K562 (cell line): Measurements from ENCODE around the gene CDCA4. TPM values are rescaled to one million over a fixed set of nuclear protein-coding genes. Genes with fewer than 3 reads are reported as not detected.
A peak's percentile ranks its signal among the peaks of the same experiment; 100 is the strongest.

Experiments
- ATAC-seq: fragments of 200-7000 bp; cut with Tn5 transposase; 3 replicates; pipeline ENCODE4 v1.9.1; 2020; ENCODE audit warnings: moderate library complexity
- BruUV-seq: library from RNA; stranded (reverse); fragments of 400-500 nt; replicated peaks from 2 replicates; lab custom pipeline; 2021; lab: Mats Ljungman, UMichigan
- CTCF ChIA-PET: fragments of 300-600 bp; formaldehyde crosslinking; extraction: SDS; loops from one replicate; lab custom pipeline; 2021; ENCODE audit warnings: low intra/inter-chr PET ratio; lab: Yijun Ruan, JAX
- POLR2A ChIA-PET: fragments of 300-600, 350-650 bp; sonication (Branson Sonifier 250); formaldehyde crosslinking; extraction: SDS; loops from one replicate; lab custom pipeline; 2021; ENCODE audit warnings: antibody characterized with exemption, inconsistent platforms; lab: Yijun Ruan, JAX
- DNase-seq, 4 experiments: peaks; one replicate each; pipeline versions ENCODE4 v3.0.0 to v3.0.0-alpha.2; 2011 to 2018; ENCODE audit warnings: low spot score in 3 of 4, mixed read lengths in 3 of 4; ENCODE audit errors: extremely low read depth in 1 of 4
- FAIRE-seq: peaks from 2 replicates; lab custom pipeline; 2011; peaks lifted over from hg19 to GRCh38; lab: Jason Lieb, UNC
- H2AFZ ChIP-seq: 2 replicates; pipeline ENCODE4 v1.6.0; 2011; ENCODE audit warnings: low read depth, low read length, control low read depth, inconsistent platforms
- H3K27ac ChIP-seq: fragments of 200-600 bp; 3 replicates; pipeline ENCODE4 v1.8.0; 2011; ENCODE audit warnings: low read depth, mild to moderate bottlenecking, control low read depth, inconsistent platforms, low read length, moderate library complexity, mixed read lengths; ENCODE audit errors: extremely low read depth
- H3K27me3 ChIP-seq, 2 experiments: fragments of 300-600 bp in 1 of 2; 2 replicates in 1 of 2; 3 replicates in 1 of 2; pipeline versions ENCODE4 v1.6.0 to v1.8.0; 2011; ENCODE audit warnings: inconsistent platforms in 2 of 2, low read length in 2 of 2, mild to moderate bottlenecking in 1 of 2, mixed read lengths in 1 of 2, moderate library complexity in 1 of 2; ENCODE audit not compliant: control insufficient read depth in 2 of 2, insufficient read depth in 2 of 2
- H3K36me3 ChIP-seq: fragments of 300-600 bp; 3 replicates; pipeline ENCODE4 v1.8.0; 2011; ENCODE audit warnings: mild to moderate bottlenecking, low read length, inconsistent platforms; ENCODE audit not compliant: control insufficient read depth, insufficient read depth
- H3K4me1 ChIP-seq, 2 experiments: fragments of 200-600 bp in 1 of 2; replicated peaks in 1 of 2; 2 replicates in 1 of 2; 3 replicates in 1 of 2; pipeline versions ENCODE4 v1.5.1 to v1.8.0; 2011; ENCODE audit warnings: inconsistent platforms in 2 of 2, low read length in 2 of 2, mild to moderate bottlenecking in 1 of 2, mixed read lengths in 1 of 2, moderate library complexity in 1 of 2; ENCODE audit not compliant: control insufficient read depth in 2 of 2, insufficient read depth in 2 of 2
- H3K4me2 ChIP-seq: 2 replicates; pipeline ENCODE4 v1.6.1; 2011; ENCODE audit warnings: low read length, control low read depth, inconsistent platforms, mixed read lengths; ENCODE audit not compliant: insufficient read depth
- H3K4me3 ChIP-seq: fragments of 200-600 bp; sonication (generic), shearing (Covaris generic); 2 replicates; pipeline ENCODE4 v1.5.1; 2016; ENCODE audit warnings: control low read depth, inconsistent platforms
- H3K79me2 ChIP-seq: fragments of 200-600 bp; 3 replicates; pipeline ENCODE4 v1.8.0; 2011; ENCODE audit warnings: low read length, inconsistent platforms; ENCODE audit not compliant: control insufficient read depth, insufficient read depth
- H3K9ac ChIP-seq, 2 experiments: 2 replicates each; pipeline versions ENCODE4 v1.6.0 to v1.6.1; 2011; ENCODE audit warnings: low read depth in 2 of 2, low read length in 2 of 2, control low read depth in 1 of 2, inconsistent platforms in 1 of 2, mild to moderate bottlenecking in 1 of 2, mixed read lengths in 1 of 2; ENCODE audit not compliant: insufficient read depth in 1 of 2
- H3K9me1 ChIP-seq: one replicate; pipeline ENCODE4 v1.6.0; 2011; ENCODE audit warnings: inconsistent platforms, mild to moderate bottlenecking, low read length, moderate library complexity; ENCODE audit not compliant: control insufficient read depth, insufficient read depth
- H3K9me3 ChIP-seq: replicated peaks from 2 replicates; pipeline ENCODE4 v1.5.1; 2011; ENCODE audit warnings: low read depth, low read length, inconsistent platforms; ENCODE audit not compliant: control insufficient read depth, insufficient read depth
- H4K20me1 ChIP-seq: replicated peaks from 2 replicates; pipeline ENCODE4 v1.6.1; 2011; ENCODE audit warnings: low read length, inconsistent platforms, mixed read lengths; ENCODE audit not compliant: control insufficient read depth, insufficient read depth
- ATF1 ChIP-seq, 2 experiments: fragments of 450-650 bp in 1 of 2; IDR thresholded peaks; 2 replicates each; pipeline ENCODE4 v1.6.1; 2016; ENCODE audit warnings: missing compliant biosample characterization in 1 of 2, missing genetic modification characterization in 1 of 2
- KHSRP ChIP-seq: fragments of 450-650 bp; IDR thresholded peaks from 2 replicates; pipeline ENCODE4 v1.6.1; 2017
- WGBS: fragments of 100-300 bp; shearing (Covaris generic); methylation state at CpG from one replicate; pipeline ENCODE4 v1.1.6; 2016; ENCODE audit warnings: low coverage, mixed read lengths; ENCODE audit not compliant: insufficient coverage; ENCODE audit errors: missing lambda C conversion rate; 5-methylcytosine and 5-hydroxymethylcytosine counted together
- in situ Hi-C: fragments of 300-500 bp; cut with MboI; formaldehyde crosslinking; loops from 4 replicates; pipeline ENCODE4 v1.15.0; 2018; ENCODE audit warnings: inconsistent platforms, mixed read lengths
- intact Hi-C: fragments of 100-400 bp; cut with micrococcal nuclease; formaldehyde crosslinking; loops from 2 replicates; pipeline ENCODE4 v1.14.2; 2022
- polyA plus RNA-seq, 8 experiments: library from polyadenylated mRNA; depleted of rRNA in 4 of 8; stranded (reverse) in 5 of 8; unstranded in 3 of 8; fragments of >200 nt; fragmentation: Nextera tagmentation in 2 of 8; fragmentation: Illumina TruSeq in 1 of 8; extraction: Ambion mirVana in 2 of 8; extraction: Trizol in 1 of 8; gene quantifications; 2 replicates each; pipeline versions ENCODE4 v1.2.1 to v1.2.3, GENCODE V29; 2011 to 2014; ENCODE audit warnings: inconsistent platforms in 1 of 8, missing spikeins in 1 of 8
- total RNA-seq, 7 experiments: library from RNA; depleted of rRNA in 6 of 7; stranded (reverse); fragments of >200 nt in 6 of 7; fragmentation: Illumina TruSeq in 2 of 7; extraction: Trizol in 2 of 7; gene quantifications; 2 replicates each; pipeline versions ENCODE4 v1.2.1 to v1.2.3, GENCODE V29; 2011 to 2021; ENCODE audit warnings: low replicate concordance in 1 of 7
- TF ChIP-seq, protein P1 (sequence below): fragments of 250-450 bp; sonication (Bioruptor Pico); IDR thresholded peaks from 2 replicates; pipeline ENCODE4 v1.4.0; 2020
- TF ChIP-seq, protein P2 (sequence below): conservative IDR thresholded peaks from 2 replicates; pipeline ENCODE4 v1.6.1; 2011; ENCODE audit warnings: low read depth, mild to moderate bottlenecking, low read length; ENCODE audit not compliant: control insufficient read depth
- TF ChIP-seq, protein P3 (sequence below): fragments of 450-650 bp; IDR thresholded peaks from 2 replicates; pipeline ENCODE4 v1.6.1; 2016; ENCODE audit warnings: antibody characterized with exemption

The CDCA4 gene
- total and polyA plus RNA-seq, 9 of the 15 experiments (the other 6 are each of a cell fraction or from before 2014, with no cell fraction given): 6.6 to 44.2 (median 23.0) TPM

DNA sequence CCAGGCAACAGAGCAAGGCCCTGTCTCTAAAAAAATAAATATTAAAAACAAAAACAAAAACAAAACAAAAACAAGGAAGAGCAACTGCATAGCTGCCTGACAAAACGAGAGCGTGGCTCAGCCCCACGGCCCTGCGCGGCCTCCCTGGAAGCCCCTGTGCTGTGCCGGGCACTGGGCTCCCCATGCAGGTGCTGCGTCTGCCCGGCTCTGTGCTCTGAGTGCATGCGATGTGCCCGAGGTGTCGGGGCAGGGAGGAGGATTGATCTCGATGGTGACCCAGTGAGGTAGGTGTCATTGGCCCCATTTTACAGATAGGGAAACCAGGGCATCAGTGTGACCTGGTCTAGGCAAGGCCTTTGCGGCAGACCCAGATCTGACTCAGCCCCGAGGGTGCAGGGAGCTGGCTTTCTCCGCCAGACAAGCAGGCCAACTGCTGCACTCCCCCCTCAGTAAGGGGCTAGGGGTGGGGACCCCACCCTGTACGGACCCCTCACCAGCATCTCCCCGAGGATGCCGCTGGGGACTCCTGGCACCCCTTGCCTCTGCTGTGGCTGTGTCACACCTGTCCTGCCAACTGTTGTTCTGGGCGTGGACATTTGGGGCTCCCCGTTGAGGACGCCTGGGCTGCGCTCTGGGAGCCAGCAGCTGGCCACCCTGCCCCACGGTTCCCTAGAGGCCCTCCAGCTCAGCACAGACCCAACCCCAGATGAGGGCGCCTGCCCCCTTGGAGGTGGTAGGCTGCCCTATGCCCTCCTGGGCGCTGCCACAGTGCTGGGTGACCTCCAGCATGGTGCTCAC, 29.1 kb upstream of the CDCA4 start:
- 11% methylated on average over 3 of the region's 25 CpGs for WGBS
- CTCF ChIA-PET: no interaction called here
- Histone ChIP-seq H3K27ac (no peak overlapping the region), H3K79me2 (no peaks in the 10 kb centered on the region), H3K4me1 (peaks cover 0 to 31% of the 10 kb centered on the region in 2 experiments; a peak in 2 of 5 replicates), H3K9me3 (no peaks in the 10 kb centered on the region), H3K4me3 (no peak overlapping the region), H3K36me3 (no peaks in the 10 kb centered on the region), H3K9ac (peak overlapping the region in 1 of 2 experiments; percentile 17; a peak in 1 of 4 replicates), H3K4me2 (no peak overlapping the region), H4K20me1 (no peaks in the 10 kb centered on the region), H2AFZ (peak overlapping the region; percentile 58; the same call in 1 of the 2 replicates), H3K9me1 (no peaks in the 10 kb centered on the region), H3K27me3 (peaks cover 0 to 15% of the 10 kb centered on the region in 2 experiments; a peak in 4 of 5 replicates)
- ATAC-seq: no peak
- intact Hi-C loops: loop anchor here (5.0 kb wide), 1 partner anchor 37 kb away; no protein-coding TSS in a partner anchor
- DNase-seq: no peak
- in situ Hi-C loops: loop anchor here (5.0 kb wide), 2 partner anchors 32 to 78 kb away; no protein-coding TSS in a partner anchor
- no peak for FAIRE-seq
- POLR2A ChIA-PET: no interaction called here
- TF ChIP-seq KHSRP (no peak), ATF1 (CRISPR knock-in tag; IDR thresholded peaks at IDR 0.05) (no peak), ATF1 (tag; IDR thresholded peaks at IDR 0.05) (no peak)
- TF ChIP-seq, protein P1, sequence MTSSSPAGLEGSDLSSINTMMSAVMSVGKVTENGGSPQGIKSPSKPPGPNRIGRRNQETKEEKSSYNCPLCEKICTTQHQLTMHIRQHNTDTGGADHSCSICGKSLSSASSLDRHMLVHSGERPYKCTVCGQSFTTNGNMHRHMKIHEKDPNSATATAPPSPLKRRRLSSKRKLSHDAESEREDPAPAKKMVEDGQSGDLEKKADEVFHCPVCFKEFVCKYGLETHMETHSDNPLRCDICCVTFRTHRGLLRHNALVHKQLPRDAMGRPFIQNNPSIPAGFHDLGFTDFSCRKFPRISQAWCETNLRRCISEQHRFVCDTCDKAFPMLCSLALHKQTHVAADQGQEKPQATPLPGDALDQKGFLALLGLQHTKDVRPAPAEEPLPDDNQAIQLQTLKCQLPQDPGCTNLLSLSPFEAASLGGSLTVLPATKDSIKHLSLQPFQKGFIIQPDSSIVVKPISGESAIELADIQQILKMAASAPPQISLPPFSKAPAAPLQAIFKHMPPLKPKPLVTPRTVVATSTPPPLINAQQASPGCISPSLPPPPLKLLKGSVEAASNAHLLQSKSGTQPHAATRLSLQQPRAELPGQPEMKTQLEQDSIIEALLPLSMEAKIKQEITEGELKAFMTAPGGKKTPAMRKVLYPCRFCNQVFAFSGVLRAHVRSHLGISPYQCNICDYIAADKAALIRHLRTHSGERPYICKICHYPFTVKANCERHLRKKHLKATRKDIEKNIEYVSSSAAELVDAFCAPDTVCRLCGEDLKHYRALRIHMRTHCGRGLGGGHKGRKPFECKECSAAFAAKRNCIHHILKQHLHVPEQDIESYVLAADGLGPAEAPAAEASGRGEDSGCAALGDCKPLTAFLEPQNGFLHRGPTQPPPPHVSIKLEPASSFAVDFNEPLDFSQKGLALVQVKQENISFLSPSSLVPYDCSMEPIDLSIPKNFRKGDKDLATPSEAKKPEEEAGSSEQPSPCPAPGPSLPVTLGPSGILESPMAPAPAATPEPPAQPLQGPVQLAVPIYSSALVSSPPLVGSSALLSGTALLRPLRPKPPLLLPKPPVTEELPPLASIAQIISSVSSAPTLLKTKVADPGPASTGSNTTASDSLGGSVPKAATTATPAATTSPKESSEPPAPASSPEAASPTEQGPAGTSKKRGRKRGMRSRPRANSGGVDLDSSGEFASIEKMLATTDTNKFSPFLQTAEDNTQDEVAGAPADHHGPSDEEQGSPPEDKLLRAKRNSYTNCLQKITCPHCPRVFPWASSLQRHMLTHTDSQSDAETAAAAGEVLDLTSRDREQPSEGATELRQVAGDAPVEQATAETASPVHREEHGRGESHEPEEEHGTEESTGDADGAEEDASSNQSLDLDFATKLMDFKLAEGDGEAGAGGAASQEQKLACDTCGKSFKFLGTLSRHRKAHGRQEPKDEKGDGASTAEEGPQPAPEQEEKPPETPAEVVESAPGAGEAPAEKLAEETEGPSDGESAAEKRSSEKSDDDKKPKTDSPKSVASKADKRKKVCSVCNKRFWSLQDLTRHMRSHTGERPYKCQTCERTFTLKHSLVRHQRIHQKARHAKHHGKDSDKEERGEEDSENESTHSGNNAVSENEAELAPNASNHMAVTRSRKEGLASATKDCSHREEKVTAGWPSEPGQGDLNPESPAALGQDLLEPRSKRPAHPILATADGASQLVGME: no peak
- TF ChIP-seq, protein P2, sequence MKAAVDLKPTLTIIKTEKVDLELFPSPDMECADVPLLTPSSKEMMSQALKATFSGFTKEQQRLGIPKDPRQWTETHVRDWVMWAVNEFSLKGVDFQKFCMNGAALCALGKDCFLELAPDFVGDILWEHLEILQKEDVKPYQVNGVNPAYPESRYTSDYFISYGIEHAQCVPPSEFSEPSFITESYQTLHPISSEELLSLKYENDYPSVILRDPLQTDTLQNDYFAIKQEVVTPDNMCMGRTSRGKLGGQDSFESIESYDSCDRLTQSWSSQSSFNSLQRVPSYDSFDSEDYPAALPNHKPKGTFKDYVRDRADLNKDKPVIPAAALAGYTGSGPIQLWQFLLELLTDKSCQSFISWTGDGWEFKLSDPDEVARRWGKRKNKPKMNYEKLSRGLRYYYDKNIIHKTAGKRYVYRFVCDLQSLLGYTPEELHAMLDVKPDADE: no peak
- TF ChIP-seq, protein P3, sequence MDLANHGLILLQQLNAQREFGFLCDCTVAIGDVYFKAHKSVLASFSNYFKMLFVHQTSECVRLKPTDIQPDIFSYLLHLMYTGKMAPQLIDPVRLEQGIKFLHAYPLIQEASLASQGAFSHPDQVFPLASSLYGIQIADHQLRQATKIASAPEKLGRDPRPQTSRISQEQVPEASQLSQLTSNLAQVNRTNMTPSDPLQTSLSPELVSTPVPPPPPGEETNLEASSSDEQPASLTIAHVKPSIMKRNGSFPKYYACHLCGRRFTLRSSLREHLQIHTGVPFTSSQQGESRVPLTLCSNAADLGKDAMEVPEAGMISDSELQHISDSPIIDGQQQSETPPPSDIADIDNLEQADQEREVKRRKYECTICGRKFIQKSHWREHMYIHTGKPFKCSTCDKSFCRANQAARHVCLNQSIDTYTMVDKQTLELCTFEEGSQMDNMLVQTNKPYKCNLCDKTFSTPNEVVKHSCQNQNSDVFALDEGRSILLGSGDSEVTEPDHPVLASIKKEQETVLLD: no peak
- no TSS peak for BruUV-seq
